SK-N-SH (cell line): Measurements from ENCODE around the gene GPC4. TPM values are rescaled to one million over a fixed set of nuclear protein-coding genes. Genes with fewer than 3 reads are reported as not detected.

Experiments
- CTCF ChIA-PET: fragments of 300-600, 350-600 bp; formaldehyde crosslinking; extraction: SDS; loops from one replicate; lab custom pipeline; 2021; lab: Yijun Ruan, JAX
- POLR2A ChIA-PET: fragments of 350-600 bp; sonication (Branson Sonifier 250); formaldehyde crosslinking; extraction: SDS; loops from one replicate; lab custom pipeline; 2020; ENCODE audit warnings: antibody characterized with exemption, inconsistent platforms; lab: Yijun Ruan, JAX
- DNase-seq: peaks from one replicate; pipeline ENCODE4 v3.0.0; 2012
- H2AFZ ChIP-seq: fragments of 200-600 bp; sonication (generic); 2 replicates; pipeline ENCODE4 v1.8.1; 2016; ENCODE audit warnings: antibody characterized with exemption, mild to moderate bottlenecking, low read depth
- H3F3A ChIP-seq: fragments of 200-600 bp; sonication (generic); replicated peaks from 2 replicates; pipeline ENCODE3; 2016; ENCODE audit warnings: antibody characterized with exemption, mild to moderate bottlenecking; ENCODE audit not compliant: insufficient read depth
- H3K27ac ChIP-seq, 2 experiments: fragments of 200-500 bp in 1 of 2; fragments of 200-600 bp in 1 of 2; sonication (Bioruptor generic) in 1 of 2; sonication (generic), shearing (Covaris generic) in 1 of 2; 2 replicates each; pipeline versions ENCODE4 v1.5.1 to v1.6.1; 2014 to 2016; ENCODE audit warnings: low read depth in 2 of 2, inconsistent platforms in 1 of 2, low read length in 1 of 2, mild to moderate bottlenecking in 1 of 2, mixed read lengths in 1 of 2
- H3K27me3 ChIP-seq: fragments of 200-600 bp; sonication (generic), shearing (Covaris generic); 2 replicates; pipeline ENCODE4 v1.6.1; 2016; ENCODE audit warnings: mixed run types; ENCODE audit not compliant: insufficient read depth
- H3K36me3 ChIP-seq, 2 experiments: fragments of 200-500 bp in 1 of 2; fragments of 200-600 bp in 1 of 2; sonication (Bioruptor generic) in 1 of 2; sonication (generic) in 1 of 2; replicated peaks in 1 of 2; 2 replicates each; pipeline versions ENCODE3 to v1.5.1; 2014 to 2016; ENCODE audit warnings: low read length in 1 of 2, mild to moderate bottlenecking in 1 of 2; ENCODE audit not compliant: insufficient read depth in 2 of 2, control insufficient read depth in 1 of 2
- H3K4me1 ChIP-seq, 2 experiments: fragments of 200-500 bp in 1 of 2; fragments of 200-600 bp in 1 of 2; sonication (Bioruptor generic) in 1 of 2; sonication (generic), shearing (Covaris generic) in 1 of 2; 2 replicates each; pipeline versions ENCODE4 v1.5.1 to v1.6.1; 2014 to 2016; ENCODE audit warnings: low read depth in 1 of 2, low read length in 1 of 2, mixed run types in 1 of 2; ENCODE audit not compliant: insufficient read depth in 2 of 2, control insufficient read depth in 1 of 2
- H3K4me2 ChIP-seq: fragments of 200-600 bp; sonication (generic), shearing (Covaris generic); 2 replicates; pipeline ENCODE4 v1.6.1; 2017; ENCODE audit warnings: mixed run types
- H3K4me3 ChIP-seq, 2 experiments: fragments of 200-500 bp in 1 of 2; fragments of 200-600 bp in 1 of 2; sonication (Bioruptor generic) in 1 of 2; sonication (generic), shearing (Covaris generic) in 1 of 2; 2 replicates each; pipeline versions ENCODE4 v1.5.1 to v1.8.1; 2014 to 2016; ENCODE audit warnings: low read depth in 2 of 2, inconsistent platforms in 1 of 2, low read length in 1 of 2, mild to moderate bottlenecking in 1 of 2, mixed read lengths in 1 of 2, moderate library complexity in 1 of 2
- H3K79me2 ChIP-seq: fragments of 200-600 bp; sonication (generic); 2 replicates; pipeline ENCODE4 v1.8.1; 2017; ENCODE audit warnings: mild to moderate bottlenecking; ENCODE audit not compliant: insufficient read depth
- H3K9ac ChIP-seq: fragments of 200-600 bp; sonication (generic); 2 replicates; pipeline ENCODE4 v1.6.1; 2017; ENCODE audit warnings: mixed run types
- H3K9me2 ChIP-seq: fragments of 200-600 bp; sonication (generic); 2 replicates; pipeline ENCODE4 v1.6.1; 2017; ENCODE audit warnings: mixed run types
- H3K9me3 ChIP-seq: fragments of 200-600 bp; sonication (generic); 2 replicates; pipeline ENCODE4 v1.6.1; 2017; ENCODE audit warnings: mixed run types, mild to moderate bottlenecking, moderate library complexity
- H4K20me1 ChIP-seq: fragments of 200-600 bp; sonication (generic); 2 replicates; pipeline ENCODE4 v1.6.1; 2017; ENCODE audit warnings: mild to moderate bottlenecking, mixed run types; ENCODE audit not compliant: insufficient read depth
- CTCF ChIP-seq: fragments of 200-600 bp; sonication (generic); IDR thresholded peaks from 2 replicates; pipeline ENCODE4 v1.6.1; 2017; ENCODE audit warnings: antibody characterized with exemption, mild to moderate bottlenecking, moderate library complexity
- ELF1 ChIP-seq: IDR thresholded peaks from 2 replicates; pipeline ENCODE4 v1.4.0; 2012
- EP300 ChIP-seq, 2 experiments: IDR thresholded peaks; 2 replicates each; pipeline versions ENCODE4 v1.4.0 to v1.6.1; 2012; ENCODE audit warnings: borderline replicate concordance in 1 of 2, low read depth in 1 of 2, low read length in 1 of 2
- FOXM1 ChIP-seq: IDR thresholded peaks from 2 replicates; pipeline ENCODE4 v1.4.0; 2012; ENCODE audit warnings: low read depth, mild to moderate bottlenecking
- GABPA ChIP-seq: IDR thresholded peaks from 2 replicates; pipeline ENCODE4 v1.4.0; 2012; ENCODE audit warnings: low read depth, mild to moderate bottlenecking
- GATA2 ChIP-seq: sonication (generic); formaldehyde crosslinking; IDR thresholded peaks from 2 replicates; pipeline ENCODE4 v1.5.0; 2020; ENCODE audit warnings: mild to moderate bottlenecking, missing genetic modification reagents
- JUND ChIP-seq: IDR thresholded peaks from 2 replicates; pipeline ENCODE4 v1.4.0; 2012
- MXI1 ChIP-seq: IDR thresholded peaks from 2 replicates; pipeline ENCODE4 v1.6.1; 2012; ENCODE audit warnings: mild to moderate bottlenecking, low read depth, low read length, improper control_type of control experiment
- PBX3 ChIP-seq: IDR thresholded peaks from 2 replicates; pipeline ENCODE4; 2012
- POLR2AphosphoS5 ChIP-seq: IDR thresholded peaks from 2 replicates; pipeline ENCODE4 v1.6.1; 2012; ENCODE audit warnings: low read depth, low read length
- RXRA ChIP-seq: IDR thresholded peaks from 2 replicates; pipeline ENCODE4 v1.4.0; 2012; ENCODE audit warnings: low read depth, mild to moderate bottlenecking, borderline replicate concordance
- TCF12 ChIP-seq: IDR thresholded peaks from 2 replicates; pipeline ENCODE4 v1.4.0; 2012
- USF1 ChIP-seq: IDR thresholded peaks from 2 replicates; pipeline ENCODE4 v1.4.0; 2012; ENCODE audit warnings: low read depth, borderline replicate concordance
- USF2 ChIP-seq: fragments of 150-350 bp; IDR thresholded peaks from 2 replicates; pipeline ENCODE4 v1.6.1; 2017; ENCODE audit warnings: antibody characterized with exemption, low read length, low read depth, borderline replicate concordance
- ZBTB33 ChIP-seq: IDR thresholded peaks from 2 replicates; pipeline ENCODE4 v1.4.0; 2012; ENCODE audit warnings: low read depth, borderline replicate concordance
- polyA plus RNA-seq, 3 experiments: library from polyadenylated mRNA; depleted of rRNA; stranded (reverse); fragments of >200 nt; gene quantifications; 2 replicates each; pipeline ENCODE4 v1.2.3, GENCODE V29; 2012

The GPC4 gene
- polyA plus RNA-seq, 1 of the 3 experiments (the other 2 are of a cell fraction): 0.16 TPM

- no peaks in the 10 kb centered on the region for H3F3A ChIP-seq
- no peaks in the 10 kb centered on the region for H3K9me3 ChIP-seq
- no peak overlapping the region for H3K4me3 ChIP-seq
- ChIA-PET POLR2A (no interaction called here), CTCF (interaction anchor here (0.9 to 1.4 kb wide), 2 partner anchors 10 to 345 kb away, joined by 4 read pairs; no protein-coding TSS in a partner anchor)
- no peak overlapping the region for H3K27ac ChIP-seq
- no peak overlapping the region for H3K9ac ChIP-seq
- H3K4me2 ChIP-seq: no peak overlapping the region
- H2AFZ ChIP-seq: no peak overlapping the region
- no peaks in the 10 kb centered on the region for H3K36me3 ChIP-seq
- peaks cover 9% of the 10 kb centered on the region; the same call in 1 of the 2 replicates for H3K27me3 ChIP-seq
- no peaks in the 10 kb centered on the region for H4K20me1 ChIP-seq
- no peak for DNase-seq
- H3K4me1 ChIP-seq: no peaks in the 10 kb centered on the region
- no peaks in the 10 kb centered on the region for H3K79me2 ChIP-seq
- TF ChIP-seq CTCF: no peak
- no peak for TF ChIP-seq USF2
- no peak for TF ChIP-seq JUND
- TF ChIP-seq RXRA: no peak
- TF ChIP-seq PBX3: no peak
- no peak for TF ChIP-seq MXI1
- no peak for TF ChIP-seq POLR2AphosphoS5
- TF ChIP-seq GATA2 (CRISPR knock-in tag): no peak
- no peak for TF ChIP-seq USF1
- TF ChIP-seq GABPA: no peak
- TF ChIP-seq ZBTB33: no peak
- TF ChIP-seq FOXM1: no peak
- no peak for TF ChIP-seq ELF1
- TF ChIP-seq EP300 (IDR thresholded peaks at IDR 0.05; ENCODE audit: borderline replicate concordance in 1 of 2, low read depth in 1 of 2, low read length in 1 of 2): no peak
- no peak for TF ChIP-seq TCF12
- no peaks in the 10 kb centered on the region for H3K9me2 ChIP-seq
Observed at GRCh38 chrX:133325422-133325821, 89.9 kb downstream of the GPC4 start.
